NB4 (cell line): ENCODE data around the gene FGF2.

ENCODE experiments used
- POLR2A ChIP-seq: IDR thresholded peaks from 2 replicates; pipeline ENCODE4 v1.6.1; 2011; ENCODE audit warnings: mild to moderate bottlenecking; ENCODE audit not compliant: insufficient read length; ENCODE audit errors: extremely low read depth
- TF ChIP-seq, protein P1 (sequence below): IDR thresholded peaks from one replicate; pipeline ENCODE4 v1.5.1; 2012; ENCODE audit warnings: low read depth, low read length

DNA sequence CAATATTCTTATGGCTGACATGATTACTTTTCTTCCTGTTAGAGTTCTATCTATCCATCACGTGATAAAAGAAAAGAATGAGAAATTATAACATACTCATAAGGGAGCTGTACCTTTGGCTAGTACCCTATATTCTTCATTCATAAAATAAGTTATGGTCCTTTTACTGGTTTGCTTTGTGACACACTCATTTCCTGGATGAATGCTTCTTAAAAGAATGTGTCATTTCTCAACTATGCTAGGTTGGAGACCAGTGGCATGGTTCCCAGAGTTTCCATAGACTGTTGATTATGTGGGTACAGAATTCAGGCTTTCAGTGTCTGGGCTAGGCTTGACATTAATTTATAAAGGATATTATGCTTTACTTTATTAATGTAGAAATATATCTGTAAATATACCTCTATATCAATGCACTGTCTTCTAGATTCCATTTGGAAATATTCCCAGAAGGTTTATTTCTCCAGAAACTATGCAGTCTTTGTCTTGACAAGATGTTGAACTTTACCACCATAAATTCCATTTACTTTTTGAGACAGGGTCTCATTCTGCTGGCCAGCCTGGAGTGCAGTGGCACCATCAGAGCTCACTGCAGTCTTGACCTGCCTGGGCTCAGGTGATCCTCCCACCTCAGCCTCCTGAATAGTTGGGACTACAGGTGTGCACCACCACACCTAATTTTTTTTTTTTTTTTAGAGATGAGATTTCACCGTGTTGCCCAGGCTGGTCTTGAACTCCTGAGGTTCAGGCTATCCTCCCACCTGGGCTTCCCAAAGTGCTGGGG lies 71.9 kb downstream of the FGF2 start:
- no peak for TF ChIP-seq POLR2A
- TF ChIP-seq, protein P1, sequence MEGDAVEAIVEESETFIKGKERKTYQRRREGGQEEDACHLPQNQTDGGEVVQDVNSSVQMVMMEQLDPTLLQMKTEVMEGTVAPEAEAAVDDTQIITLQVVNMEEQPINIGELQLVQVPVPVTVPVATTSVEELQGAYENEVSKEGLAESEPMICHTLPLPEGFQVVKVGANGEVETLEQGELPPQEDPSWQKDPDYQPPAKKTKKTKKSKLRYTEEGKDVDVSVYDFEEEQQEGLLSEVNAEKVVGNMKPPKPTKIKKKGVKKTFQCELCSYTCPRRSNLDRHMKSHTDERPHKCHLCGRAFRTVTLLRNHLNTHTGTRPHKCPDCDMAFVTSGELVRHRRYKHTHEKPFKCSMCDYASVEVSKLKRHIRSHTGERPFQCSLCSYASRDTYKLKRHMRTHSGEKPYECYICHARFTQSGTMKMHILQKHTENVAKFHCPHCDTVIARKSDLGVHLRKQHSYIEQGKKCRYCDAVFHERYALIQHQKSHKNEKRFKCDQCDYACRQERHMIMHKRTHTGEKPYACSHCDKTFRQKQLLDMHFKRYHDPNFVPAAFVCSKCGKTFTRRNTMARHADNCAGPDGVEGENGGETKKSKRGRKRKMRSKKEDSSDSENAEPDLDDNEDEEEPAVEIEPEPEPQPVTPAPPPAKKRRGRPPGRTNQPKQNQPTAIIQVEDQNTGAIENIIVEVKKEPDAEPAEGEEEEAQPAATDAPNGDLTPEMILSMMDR = no peak
